ENCODE results near the gene COL18A1.

- no peak for TF ChIP-seq CTCF (IDR thresholded peaks at IDR 0.05)
- TF ChIP-seq POLR2A (IDR thresholded peaks at IDR 0.05), result no peak
- TF ChIP-seq POLR2AphosphoS5 (IDR thresholded peaks at IDR 0.05), result no peak
Observed at GRCh38 chr21:45540601-45540970, 135.6 kb downstream of the COL18A1 start.
